ENCODE results near the gene DHRS7B. TPM values are rescaled to one million over a fixed set of nuclear protein-coding genes. Genes with fewer than 3 reads are reported as not detected.

Gene DHRS7B
- total and polyA plus RNA-seq, 4 donors, result 19.4 to 55.6 (median 31.7) TPM

DNA sequence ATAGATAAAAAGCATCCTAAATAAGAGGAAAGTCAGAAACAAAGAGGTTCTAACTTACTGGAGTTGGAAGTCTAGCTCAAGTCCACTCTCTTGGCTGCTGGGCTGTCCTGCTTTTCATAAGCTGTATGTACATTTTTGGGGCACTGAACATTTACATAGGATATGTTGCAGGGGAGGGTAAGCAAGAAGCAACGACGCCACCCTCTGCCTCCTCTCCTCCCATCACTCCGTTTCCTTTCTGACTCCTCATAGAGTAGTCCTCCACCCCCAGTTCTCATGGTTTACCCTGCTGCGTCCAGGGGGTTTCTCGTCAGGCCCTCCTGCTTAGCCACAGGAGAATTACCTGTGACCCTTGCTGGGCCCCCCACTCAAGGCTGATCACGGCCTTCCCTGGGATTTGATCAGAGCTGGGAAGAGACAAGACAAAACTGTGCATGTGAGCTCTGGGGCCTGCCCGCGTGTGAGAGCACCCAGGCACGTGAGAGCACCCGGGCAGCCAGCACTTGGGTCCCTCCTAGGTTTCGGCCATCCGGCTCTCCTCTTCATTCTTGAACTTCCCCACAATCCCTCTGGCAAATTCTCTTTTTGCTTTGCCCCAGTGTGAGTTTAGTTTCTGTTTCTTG lies 50.1 kb downstream of the DHRS7B start:
- Histone ChIP-seq H3K9ac (ENCODE audit: insufficient read depth in 1 of 2, low read length in 2 of 2) (no peak overlapping the region), H3K27ac (ENCODE audit: low read depth in 1 of 2, low read length in 1 of 2) (no peak overlapping the region), H3K4me3 (no peak overlapping the region), H3K36me3 (ENCODE audit: control insufficient read depth in 4 of 4, insufficient read depth in 4 of 4, low read length in 4 of 4) (peaks cover 0 to 11% (median 2%) of the 10 kb centered on the region in 4 donors), H3K27me3 (ENCODE audit: control insufficient read depth in 3 of 3, insufficient read depth in 3 of 3, low read length in 2 of 3) (no peaks in the 10 kb centered on the region), H3K4me1 (ENCODE audit: control insufficient read depth in 5 of 5, insufficient read depth in 5 of 5, low read length in 5 of 5) (peaks cover 0 to 10% (median 0%) of the 10 kb centered on the region in 5 donors), H3K9me3 (ENCODE audit: control insufficient read depth in 4 of 4, insufficient read depth in 3 of 4, low read length in 3 of 4) (peaks cover 0 to 2% (median 0%) of the 10 kb centered on the region in 4 donors)
- ATAC-seq (ENCODE audit: insufficient read depth, low FRiP score) (no peak), DNase-seq (no peak)
- TF ChIP-seq, protein P1, sequence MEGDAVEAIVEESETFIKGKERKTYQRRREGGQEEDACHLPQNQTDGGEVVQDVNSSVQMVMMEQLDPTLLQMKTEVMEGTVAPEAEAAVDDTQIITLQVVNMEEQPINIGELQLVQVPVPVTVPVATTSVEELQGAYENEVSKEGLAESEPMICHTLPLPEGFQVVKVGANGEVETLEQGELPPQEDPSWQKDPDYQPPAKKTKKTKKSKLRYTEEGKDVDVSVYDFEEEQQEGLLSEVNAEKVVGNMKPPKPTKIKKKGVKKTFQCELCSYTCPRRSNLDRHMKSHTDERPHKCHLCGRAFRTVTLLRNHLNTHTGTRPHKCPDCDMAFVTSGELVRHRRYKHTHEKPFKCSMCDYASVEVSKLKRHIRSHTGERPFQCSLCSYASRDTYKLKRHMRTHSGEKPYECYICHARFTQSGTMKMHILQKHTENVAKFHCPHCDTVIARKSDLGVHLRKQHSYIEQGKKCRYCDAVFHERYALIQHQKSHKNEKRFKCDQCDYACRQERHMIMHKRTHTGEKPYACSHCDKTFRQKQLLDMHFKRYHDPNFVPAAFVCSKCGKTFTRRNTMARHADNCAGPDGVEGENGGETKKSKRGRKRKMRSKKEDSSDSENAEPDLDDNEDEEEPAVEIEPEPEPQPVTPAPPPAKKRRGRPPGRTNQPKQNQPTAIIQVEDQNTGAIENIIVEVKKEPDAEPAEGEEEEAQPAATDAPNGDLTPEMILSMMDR (IDR thresholded peaks at IDR 0.05; ENCODE audit: control extremely low read depth, extremely low read depth), result no peak
- WGBS, 2 donors, result 84 to 85% methylated on average over 12 of the region's 12 CpGs

DNA sequence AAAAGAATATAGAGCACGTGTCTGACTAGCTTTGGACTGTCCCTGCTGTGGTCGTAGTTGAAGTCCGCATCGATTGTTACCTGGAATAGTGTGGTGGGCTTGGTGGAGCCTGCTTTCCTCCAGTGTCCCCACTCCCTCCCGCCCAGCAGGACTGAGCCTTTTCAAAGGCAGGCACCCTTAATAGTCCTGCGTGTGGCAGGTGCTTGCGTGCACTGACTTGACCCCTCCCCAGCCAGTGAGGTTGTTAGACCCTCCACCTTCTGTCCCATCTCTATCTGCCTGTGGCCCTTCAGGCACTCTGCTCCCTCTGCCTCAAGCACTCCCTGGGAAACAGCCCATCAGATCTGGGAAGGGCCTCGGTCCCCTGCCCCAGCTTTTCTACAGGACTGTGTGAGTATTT lies 50.6 kb downstream of the DHRS7B start:
- no peak overlapping the region for H3K4me3 ChIP-seq
- peaks cover 0 to 10% (median 2%) of the 10 kb centered on the region in 4 donors for H3K36me3 ChIP-seq (ENCODE audit: control insufficient read depth in 4 of 4, insufficient read depth in 4 of 4, low read length in 4 of 4)
- TF ChIP-seq, protein P1 (IDR thresholded peaks at IDR 0.05; ENCODE audit: control extremely low read depth, extremely low read depth), result no peak
- H3K27ac ChIP-seq (ENCODE audit: low read depth in 1 of 2, low read length in 1 of 2), result no peak overlapping the region
- H3K27me3 ChIP-seq (ENCODE audit: control insufficient read depth in 3 of 3, insufficient read depth in 3 of 3, low read length in 2 of 3), result no peaks in the 10 kb centered on the region
- no peak for DNase-seq
- ATAC-seq (ENCODE audit: insufficient read depth, low FRiP score), result no peak
- no peak overlapping the region for H3K9ac ChIP-seq (ENCODE audit: insufficient read depth in 1 of 2, low read length in 2 of 2)
- WGBS, 2 donors, result 94 to 97% methylated on average over 8 of the region's 8 CpGs
- H3K9me3 ChIP-seq (ENCODE audit: control insufficient read depth in 4 of 4, insufficient read depth in 3 of 4, low read length in 3 of 4), result peaks cover 0 to 2% (median 0%) of the 10 kb centered on the region in 4 donors
- peaks cover 0 to 10% (median 0%) of the 10 kb centered on the region in 5 donors for H3K4me1 ChIP-seq (ENCODE audit: control insufficient read depth in 5 of 5, insufficient read depth in 5 of 5, low read length in 5 of 5)

DNA sequence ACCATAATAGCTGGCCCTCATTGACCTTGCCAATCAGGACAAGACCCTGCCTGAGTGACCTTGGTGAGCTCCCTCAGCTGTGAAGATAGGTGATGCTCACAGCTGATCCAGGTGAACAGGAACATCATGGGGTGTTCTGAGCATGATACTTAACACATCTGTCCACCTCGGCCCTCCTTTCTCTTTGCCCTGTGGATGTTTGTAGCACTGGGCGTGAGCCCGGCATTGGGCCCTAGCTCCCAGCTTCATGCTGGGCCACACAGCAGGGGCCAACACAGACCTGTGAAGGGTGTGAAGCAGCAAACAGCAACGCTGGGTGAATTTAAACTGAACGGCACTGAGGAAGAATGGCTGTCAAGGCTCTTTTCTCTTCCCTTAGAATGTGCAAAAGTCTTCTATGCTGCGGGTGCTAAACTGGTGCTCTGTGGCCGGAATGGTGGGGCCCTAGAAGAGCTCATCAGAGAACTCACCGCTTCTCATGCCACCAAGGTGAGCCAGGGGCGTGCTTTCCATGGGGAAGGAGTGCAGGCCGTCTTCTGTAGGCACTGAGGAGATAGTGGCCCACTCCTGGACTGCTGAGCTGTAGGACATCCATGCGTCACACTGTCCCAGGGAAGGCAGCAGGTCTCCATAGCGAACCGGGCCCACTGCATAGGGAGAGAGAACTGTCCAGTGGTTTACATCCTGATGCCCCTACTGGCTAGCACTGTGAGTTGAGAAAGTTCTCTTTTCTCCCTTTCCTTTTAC lies 51.3 kb downstream of the DHRS7B start:
- TF ChIP-seq, protein P1 (IDR thresholded peaks at IDR 0.05; ENCODE audit: control extremely low read depth, extremely low read depth), result no peak
- H3K4me1 ChIP-seq (ENCODE audit: control insufficient read depth in 5 of 5, insufficient read depth in 5 of 5, low read length in 5 of 5), result peaks cover 0 to 10% (median 0%) of the 10 kb centered on the region in 5 donors
- ATAC-seq (ENCODE audit: insufficient read depth, low FRiP score) (no peak), DNase-seq (no peak)
- no peak overlapping the region for H3K27ac ChIP-seq (ENCODE audit: low read depth in 1 of 2, low read length in 1 of 2)
- peaks cover 0 to 6% (median 2%) of the 10 kb centered on the region in 4 donors for H3K36me3 ChIP-seq (ENCODE audit: control insufficient read depth in 4 of 4, insufficient read depth in 4 of 4, low read length in 4 of 4)
- H3K9ac ChIP-seq (ENCODE audit: insufficient read depth in 1 of 2, low read length in 2 of 2), result no peak overlapping the region
- no peak overlapping the region for H3K4me3 ChIP-seq
- H3K9me3 ChIP-seq (ENCODE audit: control insufficient read depth in 4 of 4, insufficient read depth in 3 of 4, low read length in 3 of 4), result peaks cover 0 to 2% (median 0%) of the 10 kb centered on the region in 4 donors
- no peaks in the 10 kb centered on the region for H3K27me3 ChIP-seq (ENCODE audit: control insufficient read depth in 3 of 3, insufficient read depth in 3 of 3, low read length in 2 of 3)
- 97 to 99% methylated on average over 13 of the region's 13 CpGs for WGBS, 2 donors
